ENCODE data around the gene CYP19A1.

CYP19A1 gene

GRCh38 chr15:51369451-51369761 lies 31.0 kb upstream of the CYP19A1 start:
- Mint-ChIP-seq H3K9me3 (no peaks in the 10 kb centered on the region), H3K4me1 (ENCODE audit: low read depth in 2 of 2) (no peaks in the 10 kb centered on the region), H3K36me3 (ENCODE audit: insufficient read depth) (no peaks in the 10 kb centered on the region), H3K4me3 (no peak overlapping the region), H3K27ac (no peak overlapping the region), H3K27me3 (peaks cover 0 to 6% of the 10 kb centered on the region in 2 donors)
- ATAC-seq (replicated peaks) (no peak), DNase-seq (no peak)

GRCh38 chr15:51368751-51369450 lies 30.5 kb upstream of the CYP19A1 start:
- H3K4me3 Mint-ChIP-seq, result no peak overlapping the region
- DNase-seq (no peak), ATAC-seq (replicated peaks) (no peak)
- no peaks in the 10 kb centered on the region for H3K4me1 Mint-ChIP-seq (ENCODE audit: low read depth in 2 of 2)
- peaks cover 0 to 6% of the 10 kb centered on the region in 2 donors for H3K27me3 Mint-ChIP-seq
- no peaks in the 10 kb centered on the region for H3K9me3 Mint-ChIP-seq
- no peaks in the 10 kb centered on the region for H3K36me3 Mint-ChIP-seq (ENCODE audit: insufficient read depth)
- H3K27ac Mint-ChIP-seq, result no peak overlapping the region

- ATAC-seq (replicated peaks) (no peak), DNase-seq (no peak)
- H3K27me3 Mint-ChIP-seq, result peaks cover 0 to 6% of the 10 kb centered on the region in 2 donors
- H3K27ac Mint-ChIP-seq, result no peak overlapping the region
- H3K4me1 Mint-ChIP-seq (ENCODE audit: low read depth in 2 of 2), result no peaks in the 10 kb centered on the region
- H3K9me3 Mint-ChIP-seq, result no peaks in the 10 kb centered on the region
- H3K4me3 Mint-ChIP-seq, result no peak overlapping the region
- H3K36me3 Mint-ChIP-seq (ENCODE audit: insufficient read depth), result no peaks in the 10 kb centered on the region
Measured at GRCh38 chr15:51368307-51368706, 29.9 kb upstream of the CYP19A1 start.

- DNase-seq (no peak), ATAC-seq (replicated peaks) (no peak)
- H3K4me1 Mint-ChIP-seq (ENCODE audit: low read depth in 2 of 2), result no peaks in the 10 kb centered on the region
- peaks cover 0 to 6% of the 10 kb centered on the region in 2 donors for H3K27me3 Mint-ChIP-seq
- H3K4me3 Mint-ChIP-seq, result no peak overlapping the region
- H3K27ac Mint-ChIP-seq, result no peak overlapping the region
- H3K36me3 Mint-ChIP-seq (ENCODE audit: insufficient read depth), result no peaks in the 10 kb centered on the region
- H3K9me3 Mint-ChIP-seq, result no peaks in the 10 kb centered on the region
Measured at GRCh38 chr15:51367322-51367976, 29.1 kb upstream of the CYP19A1 start.

GRCh38 chr15:51366920-51367319 lies 28.5 kb upstream of the CYP19A1 start:
- DNase-seq (no peak), ATAC-seq (replicated peaks) (no peak)
- Mint-ChIP-seq H3K9me3 (no peaks in the 10 kb centered on the region), H3K27me3 (peaks cover 0 to 6% of the 10 kb centered on the region in 2 donors), H3K4me1 (ENCODE audit: low read depth in 2 of 2) (no peaks in the 10 kb centered on the region), H3K4me3 (no peak overlapping the region), H3K36me3 (ENCODE audit: insufficient read depth) (no peaks in the 10 kb centered on the region), H3K27ac (no peak overlapping the region)

GRCh38 chr15:51366071-51366470 lies 27.7 kb upstream of the CYP19A1 start:
- DNase-seq (no peak), ATAC-seq (replicated peaks) (no peak)
- H3K36me3 Mint-ChIP-seq (ENCODE audit: insufficient read depth), result no peaks in the 10 kb centered on the region
- no peak overlapping the region for H3K4me3 Mint-ChIP-seq
- no peak overlapping the region for H3K27ac Mint-ChIP-seq
- peaks cover 0 to 6% of the 10 kb centered on the region in 2 donors for H3K27me3 Mint-ChIP-seq
- H3K9me3 Mint-ChIP-seq, result no peaks in the 10 kb centered on the region
- no peaks in the 10 kb centered on the region for H3K4me1 Mint-ChIP-seq (ENCODE audit: low read depth in 2 of 2)

GRCh38 chr15:51365417-51365816 lies 27.0 kb upstream of the CYP19A1 start:
- no peak overlapping the region for H3K27ac Mint-ChIP-seq
- ATAC-seq (replicated peaks) (no peak), DNase-seq (no peak)
- no peaks in the 10 kb centered on the region for H3K9me3 Mint-ChIP-seq
- peaks cover 0 to 6% of the 10 kb centered on the region in 2 donors for H3K27me3 Mint-ChIP-seq
- H3K4me1 Mint-ChIP-seq (ENCODE audit: low read depth in 2 of 2), result no peaks in the 10 kb centered on the region
- H3K36me3 Mint-ChIP-seq (ENCODE audit: insufficient read depth), result no peaks in the 10 kb centered on the region
- H3K4me3 Mint-ChIP-seq, result no peak overlapping the region

- no peak for DNase-seq
- no peaks in the 10 kb centered on the region for H3K9me3 Mint-ChIP-seq
- no peaks in the 10 kb centered on the region for H3K4me1 Mint-ChIP-seq (ENCODE audit: low read depth in 2 of 2)
- no peak for ATAC-seq (replicated peaks)
- peaks cover 0 to 6% of the 10 kb centered on the region in 2 donors for H3K27me3 Mint-ChIP-seq
- H3K4me3 Mint-ChIP-seq, result no peak overlapping the region
- H3K27ac Mint-ChIP-seq, result no peak overlapping the region
- H3K36me3 Mint-ChIP-seq (ENCODE audit: insufficient read depth), result no peaks in the 10 kb centered on the region
Measured at GRCh38 chr15:51363383-51363782, 25.0 kb upstream of the CYP19A1 start.

GRCh38 chr15:51359981-51360380 lies 21.6 kb upstream of the CYP19A1 start:
- no peak overlapping the region for H3K4me3 Mint-ChIP-seq
- no peak overlapping the region for H3K27ac Mint-ChIP-seq
- DNase-seq, result no peak
- no peak for ATAC-seq (replicated peaks)
- peaks cover 0 to under 1% of the 10 kb centered on the region in 2 donors for H3K27me3 Mint-ChIP-seq
- no peaks in the 10 kb centered on the region for H3K36me3 Mint-ChIP-seq (ENCODE audit: insufficient read depth)
- H3K9me3 Mint-ChIP-seq, result no peaks in the 10 kb centered on the region
- H3K4me1 Mint-ChIP-seq (ENCODE audit: low read depth in 2 of 2), result no peaks in the 10 kb centered on the region

GRCh38 chr15:51356983-51357382 lies 18.6 kb upstream of the CYP19A1 start:
- ATAC-seq (replicated peaks), result no peak
- Mint-ChIP-seq H3K27me3 (peaks cover 9 to 12% of the 10 kb centered on the region in 2 donors), H3K9me3 (no peaks in the 10 kb centered on the region), H3K4me3 (no peak overlapping the region), H3K4me1 (ENCODE audit: low read depth in 2 of 2) (no peaks in the 10 kb centered on the region), H3K27ac (no peak overlapping the region), H3K36me3 (ENCODE audit: insufficient read depth) (no peaks in the 10 kb centered on the region)
- no peak for DNase-seq

GRCh38 chr15:51356147-51356546 lies 17.8 kb upstream of the CYP19A1 start:
- Mint-ChIP-seq H3K4me3 (no peak overlapping the region), H3K36me3 (ENCODE audit: insufficient read depth) (no peaks in the 10 kb centered on the region), H3K9me3 (no peaks in the 10 kb centered on the region), H3K4me1 (ENCODE audit: low read depth in 2 of 2) (no peaks in the 10 kb centered on the region), H3K27ac (no peak overlapping the region), H3K27me3 (peaks cover 15 to 20% of the 10 kb centered on the region in 2 donors)
- DNase-seq, result no peak
- ATAC-seq (replicated peaks), result no peak

- Mint-ChIP-seq H3K9me3 (no peaks in the 10 kb centered on the region), H3K4me3 (no peak overlapping the region), H3K27me3 (peaks cover 18 to 30% of the 10 kb centered on the region in 2 donors), H3K36me3 (ENCODE audit: insufficient read depth) (no peaks in the 10 kb centered on the region), H3K4me1 (ENCODE audit: low read depth in 2 of 2) (no peaks in the 10 kb centered on the region), H3K27ac (no peak overlapping the region)
- no peak for DNase-seq
- no peak for ATAC-seq (replicated peaks)
Measured at GRCh38 chr15:51355096-51355495, 16.7 kb upstream of the CYP19A1 start.

GRCh38 chr15:51353976-51354375 lies 15.6 kb upstream of the CYP19A1 start:
- no peaks in the 10 kb centered on the region for H3K4me1 Mint-ChIP-seq (ENCODE audit: low read depth in 2 of 2)
- peaks cover 18 to 33% of the 10 kb centered on the region in 2 donors for H3K27me3 Mint-ChIP-seq
- ATAC-seq (replicated peaks) (no peak), DNase-seq (no peak)
- H3K27ac Mint-ChIP-seq, result no peak overlapping the region
- H3K4me3 Mint-ChIP-seq, result no peak overlapping the region
- H3K9me3 Mint-ChIP-seq, result no peaks in the 10 kb centered on the region
- no peaks in the 10 kb centered on the region for H3K36me3 Mint-ChIP-seq (ENCODE audit: insufficient read depth)

- DNase-seq (no peak), ATAC-seq (replicated peaks) (no peak)
Measured at GRCh38 chr15:51350723-51351122, 12.3 kb upstream of the CYP19A1 start.

More at GRCh38 chr15:51350723-51351122, 12.3 kb upstream of the CYP19A1 start:
- Mint-ChIP-seq H3K27ac (no peak overlapping the region), H3K9me3 (no peaks in the 10 kb centered on the region), H3K27me3 (peaks cover 18 to 33% of the 10 kb centered on the region in 2 donors), H3K36me3 (ENCODE audit: insufficient read depth) (no peaks in the 10 kb centered on the region), H3K4me1 (ENCODE audit: low read depth in 2 of 2) (no peaks in the 10 kb centered on the region), H3K4me3 (no peak overlapping the region)

Measured in effector memory CD8-positive, alpha-beta T cell (primary cell).